Measurements from ENCODE around the gene CASK. TPM values are rescaled to one million over a fixed set of nuclear protein-coding genes. Genes with fewer than 3 reads are reported as not detected.

CASK gene
- total RNA-seq, 2 experiments from 2014 or later = 39.9 to 44.6 TPM

DNA sequence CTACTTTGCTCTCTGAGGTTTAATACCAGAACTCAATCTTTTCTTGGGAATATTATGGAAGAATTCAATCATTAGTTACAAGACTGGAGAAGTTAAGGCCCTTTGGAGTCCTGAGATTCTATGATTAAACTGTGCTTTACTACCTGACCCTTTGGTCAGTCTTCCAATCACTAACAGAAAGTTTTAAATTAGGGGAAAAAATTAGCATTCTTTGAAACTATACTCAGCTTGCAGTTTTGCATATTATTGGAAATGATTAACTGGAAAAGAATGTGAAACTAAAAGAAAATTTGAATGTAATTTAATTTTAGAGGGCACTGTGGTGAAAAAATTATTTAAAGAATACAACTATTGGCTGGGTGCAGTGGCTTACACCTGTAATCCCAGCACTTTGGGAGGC is 253.2 kb downstream of the CASK start:
- ChIA-PET CTCF (interaction anchor here (0.9 kb wide), 1 partner anchor 9 kb away, joined by 3 read pairs; no protein-coding TSS in a partner anchor), POLR2A (no interaction called here)
- Histone ChIP-seq H3K9me3 (ENCODE audit: control insufficient read depth in 1 of 2, insufficient read depth in 1 of 2, low read length in 2 of 2) (no peaks in the 10 kb centered on the region), H3K27ac (ENCODE audit: low read depth in 1 of 2, low read length in 2 of 2) (no peak overlapping the region), H3K4me1 (ENCODE audit: insufficient read depth, low read length) (peaks cover 4% of the 10 kb centered on the region), H3K36me3 (ENCODE audit: insufficient read depth, low read length) (peaks cover 20% of the 10 kb centered on the region), H3K4me3 (ENCODE audit: low read length) (no peak overlapping the region), H3K27me3 (ENCODE audit: control insufficient read depth in 1 of 2, insufficient read depth in 2 of 2, low read length in 2 of 2) (no peaks in the 10 kb centered on the region)
- H3K36me3 Mint-ChIP-seq (ENCODE audit: low read depth) = peaks cover 66% of the 10 kb centered on the region
- H3K27ac Mint-ChIP-seq = no peak overlapping the region
- H3K27me3 Mint-ChIP-seq = no peaks in the 10 kb centered on the region
- H3K9me3 Mint-ChIP-seq = no peaks in the 10 kb centered on the region
- intact Hi-C loops (cut with DNase I, micrococcal nuclease) = no loop called here
- TF ChIP-seq, protein P1, sequence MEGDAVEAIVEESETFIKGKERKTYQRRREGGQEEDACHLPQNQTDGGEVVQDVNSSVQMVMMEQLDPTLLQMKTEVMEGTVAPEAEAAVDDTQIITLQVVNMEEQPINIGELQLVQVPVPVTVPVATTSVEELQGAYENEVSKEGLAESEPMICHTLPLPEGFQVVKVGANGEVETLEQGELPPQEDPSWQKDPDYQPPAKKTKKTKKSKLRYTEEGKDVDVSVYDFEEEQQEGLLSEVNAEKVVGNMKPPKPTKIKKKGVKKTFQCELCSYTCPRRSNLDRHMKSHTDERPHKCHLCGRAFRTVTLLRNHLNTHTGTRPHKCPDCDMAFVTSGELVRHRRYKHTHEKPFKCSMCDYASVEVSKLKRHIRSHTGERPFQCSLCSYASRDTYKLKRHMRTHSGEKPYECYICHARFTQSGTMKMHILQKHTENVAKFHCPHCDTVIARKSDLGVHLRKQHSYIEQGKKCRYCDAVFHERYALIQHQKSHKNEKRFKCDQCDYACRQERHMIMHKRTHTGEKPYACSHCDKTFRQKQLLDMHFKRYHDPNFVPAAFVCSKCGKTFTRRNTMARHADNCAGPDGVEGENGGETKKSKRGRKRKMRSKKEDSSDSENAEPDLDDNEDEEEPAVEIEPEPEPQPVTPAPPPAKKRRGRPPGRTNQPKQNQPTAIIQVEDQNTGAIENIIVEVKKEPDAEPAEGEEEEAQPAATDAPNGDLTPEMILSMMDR (IDR thresholded peaks at IDR 0.05) = no peak
- H3K4me1 Mint-ChIP-seq (ENCODE audit: low read depth) = peaks cover 9% of the 10 kb centered on the region
- DNase-seq (no peak), ATAC-seq (ENCODE audit: poor library complexity) (no peak)
- no peak overlapping the region for H3K4me3 Mint-ChIP-seq

DNA sequence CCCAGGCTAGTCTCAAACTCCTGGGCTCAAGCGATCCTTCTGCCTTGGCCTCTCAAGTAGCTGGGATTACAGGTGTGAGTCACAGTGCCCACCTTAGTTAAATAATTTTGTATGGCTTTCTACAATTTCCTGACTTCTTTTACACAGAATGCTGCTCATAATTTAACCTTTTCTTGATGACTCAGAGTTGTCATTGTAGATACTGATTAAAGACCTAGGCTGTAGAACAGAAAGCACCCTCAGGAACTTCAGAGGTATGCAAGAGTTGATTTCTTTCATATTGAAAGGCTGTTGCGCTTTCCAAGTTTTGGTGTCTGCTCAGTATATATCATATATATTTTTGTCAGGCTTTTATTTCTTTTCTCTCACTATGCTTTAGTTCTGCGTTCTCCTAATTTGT is 255.7 kb downstream of the CASK start:
- Mint-ChIP-seq H3K4me1 (ENCODE audit: low read depth) (peaks cover 9% of the 10 kb centered on the region), H3K36me3 (ENCODE audit: low read depth) (peaks cover 69% of the 10 kb centered on the region), H3K27me3 (no peaks in the 10 kb centered on the region), H3K27ac (no peak overlapping the region), H3K9me3 (no peaks in the 10 kb centered on the region), H3K4me3 (no peak overlapping the region)
- no peak for ATAC-seq (ENCODE audit: poor library complexity)
- TF ChIP-seq, protein P1 (IDR thresholded peaks at IDR 0.05) = no peak
- Histone ChIP-seq H3K27me3 (ENCODE audit: control insufficient read depth in 1 of 2, insufficient read depth in 2 of 2, low read length in 2 of 2) (no peaks in the 10 kb centered on the region), H3K4me1 (ENCODE audit: insufficient read depth, low read length) (peaks cover 4% of the 10 kb centered on the region), H3K9me3 (ENCODE audit: control insufficient read depth in 1 of 2, insufficient read depth in 1 of 2, low read length in 2 of 2) (no peaks in the 10 kb centered on the region), H3K27ac (ENCODE audit: low read depth in 1 of 2, low read length in 2 of 2) (no peak overlapping the region), H3K36me3 (ENCODE audit: insufficient read depth, low read length) (peaks cover 29% of the 10 kb centered on the region), H3K4me3 (ENCODE audit: low read length) (no peak overlapping the region)
- POLR2A ChIA-PET = no interaction called here
- intact Hi-C loops (cut with DNase I, micrococcal nuclease) = no loop called here
- CTCF ChIA-PET = no interaction called here
- DNase-seq = no peak

DNA sequence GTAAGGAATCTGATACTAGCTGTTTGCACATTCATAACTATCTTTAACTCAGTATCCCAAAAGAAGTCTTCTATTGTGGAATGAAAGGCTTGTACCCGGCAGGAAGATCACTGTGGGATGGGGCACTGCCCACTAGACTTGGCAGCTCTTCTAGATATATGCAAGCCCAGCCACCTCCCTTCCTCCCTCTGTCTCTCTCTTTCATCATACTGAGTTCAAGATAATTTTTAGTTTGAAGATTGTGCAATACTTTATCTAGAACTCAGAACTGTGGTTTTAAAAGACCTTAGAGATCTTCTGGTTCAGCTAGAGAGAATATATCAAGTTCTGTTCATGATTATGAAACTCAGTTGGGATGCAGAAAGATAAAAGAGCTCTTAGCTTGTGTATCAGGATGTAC is 257.1 kb downstream of the CASK start:
- Mint-ChIP-seq H3K9me3 (no peaks in the 10 kb centered on the region), H3K4me3 (no peak overlapping the region), H3K36me3 (ENCODE audit: low read depth) (peaks cover 66% of the 10 kb centered on the region), H3K27ac (no peak overlapping the region), H3K4me1 (ENCODE audit: low read depth) (peaks cover 9% of the 10 kb centered on the region), H3K27me3 (no peaks in the 10 kb centered on the region)
- Histone ChIP-seq H3K27me3 (ENCODE audit: control insufficient read depth in 1 of 2, insufficient read depth in 2 of 2, low read length in 2 of 2) (no peaks in the 10 kb centered on the region), H3K36me3 (ENCODE audit: insufficient read depth, low read length) (peaks cover 33% of the 10 kb centered on the region), H3K4me3 (ENCODE audit: low read length) (no peak overlapping the region), H3K9me3 (ENCODE audit: control insufficient read depth in 1 of 2, insufficient read depth in 1 of 2, low read length in 2 of 2) (no peaks in the 10 kb centered on the region), H3K4me1 (ENCODE audit: insufficient read depth, low read length) (peaks cover 4% of the 10 kb centered on the region), H3K27ac (ENCODE audit: low read depth in 1 of 2, low read length in 2 of 2) (no peak overlapping the region)
- TF ChIP-seq, protein P1 (IDR thresholded peaks at IDR 0.05) = no peak
- DNase-seq = no peak
- CTCF ChIA-PET = interaction anchor here (1.6 kb wide), 1 partner anchor 9 kb away, joined by 3 read pairs; no protein-coding TSS in a partner anchor
- no peak for ATAC-seq (ENCODE audit: poor library complexity)
- intact Hi-C loops (cut with DNase I, micrococcal nuclease) = no loop called here
- POLR2A ChIA-PET = no interaction called here
